Endodermal cell (in vitro differentiated cells): ENCODE results near the gene ESRRA. TPM values are rescaled to one million over a fixed set of nuclear protein-coding genes. Genes with fewer than 3 reads are reported as not detected.
A peak's percentile ranks its signal among the peaks of the same experiment; 100 is the strongest.

Experiments
- DNase-seq: peaks from one replicate; pipeline ENCODE4 v3.0.0-alpha.2; 2017
- H3K27ac ChIP-seq: 2 replicates; pipeline ENCODE4 v1.5.1; 2013; ENCODE audit warnings: mild to moderate bottlenecking, low read depth, low read length, moderate library complexity
- H3K27me3 ChIP-seq: 2 replicates; pipeline ENCODE4 v1.6.1; 2013; ENCODE audit warnings: mild to moderate bottlenecking, low read length, moderate library complexity; ENCODE audit not compliant: insufficient read depth, control insufficient read depth, poor library complexity, severe bottlenecking
- H3K36me3 ChIP-seq: 2 replicates; pipeline ENCODE4 v1.7.0; 2013; ENCODE audit warnings: mild to moderate bottlenecking, low read length, moderate library complexity; ENCODE audit not compliant: control insufficient read depth, insufficient read depth
- H3K4me1 ChIP-seq: one replicate; pipeline ENCODE4 v1.7.0; 2013; ENCODE audit warnings: low read length; ENCODE audit not compliant: control insufficient read depth, insufficient read depth
- H3K4me3 ChIP-seq: 2 replicates; pipeline ENCODE4 v1.5.1; 2013; ENCODE audit warnings: mild to moderate bottlenecking, low read length, moderate library complexity
- H3K9ac ChIP-seq: 2 replicates; pipeline ENCODE4 v1.6.1; 2013; ENCODE audit warnings: mild to moderate bottlenecking, low read length, moderate library complexity; ENCODE audit not compliant: poor library complexity, severe bottlenecking; ENCODE audit errors: extremely low read depth
- H3K9me3 ChIP-seq: 2 replicates; pipeline ENCODE4 v1.6.1; 2013; ENCODE audit warnings: mild to moderate bottlenecking, low read length, moderate library complexity; ENCODE audit not compliant: control insufficient read depth
- H3K27ac Mint-ChIP-seq: 2 replicates; pipeline ENCODE4 v1.8.0; 2020; ENCODE audit warnings: mixed read lengths
- H3K27me3 Mint-ChIP-seq: 2 replicates; pipeline ENCODE4 v1.8.0; 2021; ENCODE audit warnings: mild to moderate bottlenecking, mixed read lengths; ENCODE audit not compliant: insufficient read depth
- H3K36me3 Mint-ChIP-seq: 2 replicates; pipeline ENCODE4 v1.8.0; 2020; ENCODE audit warnings: low read depth, mixed read lengths
- H3K4me1 Mint-ChIP-seq: 2 replicates; pipeline ENCODE4 v1.8.0; 2020; ENCODE audit warnings: mixed read lengths
- H3K4me3 Mint-ChIP-seq: 2 replicates; pipeline ENCODE4 v1.8.0; 2020; ENCODE audit warnings: mild to moderate bottlenecking, moderate library complexity, mixed read lengths
- H3K9me3 Mint-ChIP-seq: 2 replicates; pipeline ENCODE4 v1.8.0; 2020; ENCODE audit warnings: mild to moderate bottlenecking, mixed read lengths
- CTCF ChIP-seq: fragments of 200-600 bp; sonication (generic); conservative IDR thresholded peaks from 2 replicates; pipeline ENCODE4 v1.5.0; 2021; ENCODE audit warnings: antibody characterized with exemption, mild to moderate bottlenecking
- WGBS, 2 experiments: methylation state at CpG; one replicate each; pipeline versions ENCODE4 v1.1.5 to v1.1.7; 2013; ENCODE audit warnings: missing lambda C conversion rate in 2 of 2, mixed read lengths in 1 of 2; ENCODE audit not compliant: insufficient coverage in 1 of 2, insufficient read length in 1 of 2; 5-methylcytosine and 5-hydroxymethylcytosine counted together
- total RNA-seq, 2 donors: library from RNA; stranded (reverse); fragmentation: NEBNext Ultra II Directional in 1 of 2; extraction: Animal tissue kit (Norgen Biotek cat#: 25700) in 1 of 2; gene quantifications; 2 replicates in 1 of 2; 3 replicates in 1 of 2; pipeline ENCODE4 v1.2.1, GENCODE V29; 2021

Gene ESRRA
- total RNA-seq, 2 donors from 2014 or later, result 22.8 to 34.5 TPM

- H3K9ac ChIP-seq, result peak overlapping the region; percentile 91
- TF ChIP-seq CTCF, result no peak
- H3K4me3 Mint-ChIP-seq, result peak overlapping the region; percentile 95
- peak overlapping the region; percentile 82 for H3K4me3 ChIP-seq
- H3K9me3 ChIP-seq, result no peaks in the 10 kb centered on the region
- 3 to 17% methylated on average over 2 to 34 of the region's 34 CpGs for WGBS, 2 experiments
- H3K27me3 Mint-ChIP-seq, result no peaks in the 10 kb centered on the region
- no peaks in the 10 kb centered on the region for H3K27me3 ChIP-seq
- H3K36me3 ChIP-seq, result peaks cover 11% of the 10 kb centered on the region
- H3K27ac ChIP-seq, result peak overlapping the region; percentile 94
- peaks cover 14% of the 10 kb centered on the region for H3K4me1 Mint-ChIP-seq
- no peaks in the 10 kb centered on the region for H3K9me3 Mint-ChIP-seq
- peak; percentile 90 for DNase-seq
- peaks cover 21% of the 10 kb centered on the region for H3K36me3 Mint-ChIP-seq
- no peaks in the 10 kb centered on the region for H3K4me1 ChIP-seq
- peak overlapping the region; percentile 99 for H3K27ac Mint-ChIP-seq
These were observed 36.3 kb upstream of the ESRRA start for GRCh38 chr11:64268893-64269539.

- Histone ChIP-seq H3K4me3 (peak overlapping the region; percentile 95), H3K4me1 (no peaks in the 10 kb centered on the region), H3K9me3 (no peaks in the 10 kb centered on the region), H3K27me3 (no peaks in the 10 kb centered on the region), H3K9ac (peak overlapping the region; percentile 91), H3K36me3 (peaks cover 4% of the 10 kb centered on the region), H3K27ac (peak overlapping the region; percentile 94)
- TF ChIP-seq CTCF, result peak; percentile 40
- 0% methylated on average over 25 to 58 of the region's 58 CpGs for WGBS, 2 experiments
- Mint-ChIP-seq H3K4me3 (peak overlapping the region; percentile 95), H3K27me3 (no peaks in the 10 kb centered on the region), H3K27ac (peak overlapping the region; percentile 99), H3K4me1 (peaks cover 14% of the 10 kb centered on the region), H3K9me3 (no peaks in the 10 kb centered on the region), H3K36me3 (peaks cover 17% of the 10 kb centered on the region)
- DNase-seq, result peak; percentile 99
These were observed 35.6 kb upstream of the ESRRA start for GRCh38 chr11:64269540-64270220.

- TF ChIP-seq CTCF, result no peak
- no peak for DNase-seq
- Histone ChIP-seq H3K9me3 (no peaks in the 10 kb centered on the region), H3K27me3 (no peaks in the 10 kb centered on the region), H3K4me3 (no peak overlapping the region), H3K36me3 (peaks cover 9% of the 10 kb centered on the region), H3K27ac (no peak overlapping the region), H3K4me1 (no peaks in the 10 kb centered on the region), H3K9ac (no peak overlapping the region)
- WGBS, 2 experiments, result 90 to 96% methylated on average over 13 to 15 of the region's 15 CpGs
- Mint-ChIP-seq H3K27me3 (no peaks in the 10 kb centered on the region), H3K36me3 (peaks cover 19% of the 10 kb centered on the region), H3K27ac (no peak overlapping the region), H3K9me3 (no peaks in the 10 kb centered on the region), H3K4me1 (peaks cover 3% of the 10 kb centered on the region), H3K4me3 (no peak overlapping the region)
These were observed 30.1 kb upstream of the ESRRA start for GRCh38 chr11:64275031-64275800.
